Epithelial cell of prostate (primary cell): ENCODE results near the gene RNF144B.

ENCODE experiments used
- DNase-seq: peaks from one replicate; pipeline ENCODE4 v3.0.0-alpha.2; 2011; ENCODE audit warnings: low read depth, low spot score
- H3K27ac ChIP-seq: fragments of 450-650 bp; 2 replicates; pipeline ENCODE4 v1.5.1; 2017; ENCODE audit warnings: mild to moderate bottlenecking

RNF144B gene

DNA sequence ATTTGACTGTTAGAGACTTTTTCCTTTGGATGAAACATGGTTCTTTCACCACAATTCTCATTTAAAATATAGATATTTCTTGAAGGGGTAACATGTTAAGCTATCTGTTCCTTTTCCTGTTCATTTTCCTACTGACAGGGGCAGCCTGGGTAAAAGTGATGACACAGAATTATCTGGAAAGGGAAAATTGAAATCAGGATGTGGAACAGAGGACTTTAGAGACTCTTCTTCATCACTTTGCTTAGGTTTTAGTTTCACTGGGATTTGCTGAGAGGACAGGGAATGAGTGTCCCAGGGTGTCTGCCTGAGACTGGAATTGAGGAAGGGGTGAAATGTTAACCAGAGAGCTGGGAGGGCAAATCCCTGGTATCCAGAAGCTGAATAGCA is 116.0 kb downstream of the RNF144B start:
- H3K27ac ChIP-seq, result peak overlapping the region; percentile 61
- DNase-seq, result no peak

DNA sequence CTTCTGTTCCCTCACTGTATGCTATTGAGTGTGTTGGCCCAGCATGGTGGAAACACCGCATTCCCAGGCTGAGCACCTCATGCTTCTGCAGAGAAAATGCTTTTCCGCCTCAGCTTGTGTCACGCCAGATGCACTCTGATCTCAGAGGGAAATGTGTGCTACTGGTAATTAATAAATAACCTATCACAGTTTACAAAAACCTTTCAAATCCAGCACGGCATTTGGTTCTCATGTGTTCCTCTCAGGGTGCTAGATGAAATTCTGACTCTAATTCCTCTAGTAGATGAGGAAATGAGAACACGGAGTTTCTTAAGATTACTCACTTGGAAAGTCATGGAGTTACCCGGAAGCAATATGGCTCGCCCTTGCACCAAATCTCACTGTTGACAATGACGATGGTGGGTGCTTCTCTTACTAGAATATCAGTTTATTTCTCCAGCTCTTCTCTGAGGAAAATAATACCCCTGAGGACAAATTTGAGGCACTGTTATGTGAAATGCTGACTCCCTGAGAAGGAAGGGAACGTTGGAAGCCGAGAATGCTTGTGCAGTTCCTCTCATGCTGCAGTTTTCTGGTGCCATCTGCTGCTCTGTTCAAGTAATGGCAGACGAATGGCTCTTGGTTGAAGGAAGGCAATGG is 116.6 kb downstream of the RNF144B start:
- peak overlapping the region; percentile 61 for H3K27ac ChIP-seq
- no peak for DNase-seq

DNA sequence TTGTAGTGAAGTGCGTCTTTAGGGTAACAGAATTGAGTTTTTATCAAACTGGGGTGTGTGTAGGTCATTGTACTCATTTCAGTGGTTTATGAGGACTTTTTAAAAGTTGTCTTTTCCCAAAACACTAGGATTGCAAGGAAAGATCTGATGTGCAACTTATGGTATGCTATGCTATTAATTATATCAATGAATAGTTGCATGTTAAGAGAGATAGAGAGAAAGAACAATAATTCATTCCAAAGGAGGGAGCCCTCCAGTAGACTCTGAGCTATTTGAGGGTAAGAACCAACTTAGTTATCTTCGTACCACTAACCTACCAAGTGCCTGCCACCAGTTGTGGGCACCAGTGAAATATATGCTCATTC is 117.1 kb downstream of the RNF144B start:
- DNase-seq, result no peak
- peak overlapping the region; percentile 61 for H3K27ac ChIP-seq

DNA sequence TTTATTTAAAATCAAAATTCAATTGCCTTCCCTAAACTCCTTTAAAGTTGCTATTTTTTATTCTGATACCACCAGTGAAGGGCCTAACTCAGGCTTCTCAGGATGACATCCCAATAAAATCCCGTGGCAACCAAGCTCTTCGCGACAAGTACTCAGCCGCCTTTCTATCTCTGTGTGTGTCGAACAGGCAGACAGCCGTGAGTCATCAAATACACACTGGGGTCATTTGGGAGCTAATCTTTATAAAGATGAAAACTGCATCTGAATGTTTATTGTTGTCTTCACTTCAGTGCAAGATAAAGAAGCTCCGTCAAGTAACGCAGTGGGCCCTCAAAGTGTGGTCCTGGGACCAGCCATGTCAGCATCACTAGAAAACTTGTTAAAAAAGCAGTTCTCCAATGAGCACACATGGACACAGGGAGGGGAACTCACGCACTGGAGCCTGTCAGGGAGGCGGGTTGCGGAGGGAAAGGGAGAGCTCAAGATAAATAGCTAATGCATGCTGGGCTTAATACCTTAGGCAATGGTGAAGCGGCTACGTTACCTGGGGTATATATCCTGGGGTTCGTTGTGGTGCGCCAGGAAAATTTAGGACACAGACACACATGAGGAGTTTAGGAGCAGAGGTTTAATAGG is 119.3 kb downstream of the RNF144B start:
- H3K27ac ChIP-seq, result no peak overlapping the region
- DNase-seq, result no peak

DNA sequence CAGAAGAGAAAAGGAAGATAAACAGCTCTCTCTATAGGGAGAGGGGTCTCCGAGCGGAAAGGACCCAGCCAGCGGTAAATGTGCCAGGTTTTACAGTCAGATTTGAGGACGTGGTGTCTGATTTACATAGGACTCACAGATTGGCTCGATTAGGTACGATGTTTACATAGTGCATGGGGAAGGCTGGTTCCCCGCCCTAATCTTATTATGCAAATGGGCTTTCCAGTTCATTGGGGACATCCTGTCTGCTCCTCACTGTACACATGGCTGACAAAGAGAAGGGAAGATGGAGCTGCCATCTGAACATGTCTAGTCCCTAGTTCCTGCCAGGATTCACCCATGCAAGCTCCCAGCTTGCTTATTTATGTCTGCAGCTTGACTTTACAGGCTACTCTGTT is 119.9 kb downstream of the RNF144B start:
- no peak for DNase-seq
- no peak overlapping the region for H3K27ac ChIP-seq

DNA sequence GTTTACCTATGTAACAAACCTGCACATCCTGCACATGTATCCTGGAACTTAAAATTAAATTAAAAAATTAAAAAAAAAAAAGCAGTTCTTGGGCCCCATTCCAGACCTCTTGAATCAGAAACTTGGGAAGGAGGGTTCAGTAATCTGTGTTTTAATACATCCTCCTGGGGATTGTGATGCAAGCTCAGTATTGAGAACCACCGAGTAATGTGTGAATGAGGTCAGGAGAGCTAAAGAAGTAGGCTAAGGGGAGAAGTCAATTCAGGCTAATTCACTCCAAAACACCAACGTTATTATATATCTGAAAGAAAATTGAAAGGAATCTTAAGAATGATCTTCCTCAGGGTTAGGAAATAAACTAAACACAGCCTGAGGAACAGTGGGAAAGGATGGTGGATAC is 120.4 kb downstream of the RNF144B start:
- no peak for DNase-seq

DNA sequence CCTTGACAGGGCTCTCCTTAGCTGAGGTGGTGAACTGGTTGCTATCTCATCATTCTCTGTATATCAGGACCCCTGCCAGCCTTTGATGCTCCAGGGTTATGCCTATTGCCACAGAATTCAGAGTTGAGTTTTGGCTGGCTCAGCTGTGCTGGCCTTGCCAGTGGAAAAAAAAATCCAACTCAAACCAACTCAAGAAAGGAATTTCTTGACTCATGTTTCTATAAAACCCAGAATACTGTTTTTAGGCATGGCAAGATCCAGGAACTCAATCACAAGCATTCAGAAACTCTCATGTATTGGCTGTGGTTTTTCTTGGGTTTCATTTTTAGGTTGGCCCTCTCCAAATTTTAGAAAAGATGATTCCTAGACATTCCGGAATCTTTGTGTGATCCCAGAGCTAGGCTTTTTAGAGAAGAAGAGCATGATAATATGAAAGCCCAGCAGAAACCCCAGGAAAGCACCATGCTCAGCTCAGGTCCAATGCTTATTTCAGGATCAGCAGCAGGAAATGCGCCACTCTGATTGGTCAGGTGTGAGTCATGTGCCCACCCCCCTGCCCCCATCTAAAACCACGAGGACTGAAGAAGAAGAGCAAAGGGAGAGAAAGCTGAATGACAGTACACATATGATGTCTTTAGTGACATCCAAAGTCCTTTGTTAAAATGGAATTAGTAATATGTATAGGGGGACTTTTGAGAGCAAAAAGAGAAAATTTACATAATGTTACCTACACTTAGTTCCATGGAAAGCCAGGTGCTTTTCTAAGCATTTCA is 122.9 kb downstream of the RNF144B start:
- no peak for DNase-seq

More for the DNA sequence above, 120.4 kb downstream of the RNF144B start:
- H3K27ac ChIP-seq, result no peak overlapping the region

DNA sequence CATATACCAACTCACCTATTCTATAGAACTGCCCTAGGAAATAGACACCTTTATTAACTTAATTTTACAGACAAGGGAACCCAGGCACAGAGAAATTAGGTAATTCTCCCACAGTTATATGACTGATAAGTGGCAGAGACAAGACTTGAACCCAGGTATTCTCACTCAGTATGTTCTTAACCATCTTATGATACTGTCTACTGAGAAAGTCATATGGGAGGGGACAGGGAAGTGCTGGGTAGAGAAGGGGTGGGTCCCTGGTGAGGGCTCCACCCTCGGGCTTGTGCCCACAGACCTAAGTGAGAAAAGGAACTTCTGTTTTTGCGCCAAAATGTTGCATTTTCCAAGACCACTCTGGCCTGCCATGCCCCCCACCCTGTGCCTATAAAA is 123.5 kb downstream of the RNF144B start:
- DNase-seq, result no peak
- no peak overlapping the region for H3K27ac ChIP-seq

More for the DNA sequence above, 122.9 kb downstream of the RNF144B start:
- no peak overlapping the region for H3K27ac ChIP-seq

DNA sequence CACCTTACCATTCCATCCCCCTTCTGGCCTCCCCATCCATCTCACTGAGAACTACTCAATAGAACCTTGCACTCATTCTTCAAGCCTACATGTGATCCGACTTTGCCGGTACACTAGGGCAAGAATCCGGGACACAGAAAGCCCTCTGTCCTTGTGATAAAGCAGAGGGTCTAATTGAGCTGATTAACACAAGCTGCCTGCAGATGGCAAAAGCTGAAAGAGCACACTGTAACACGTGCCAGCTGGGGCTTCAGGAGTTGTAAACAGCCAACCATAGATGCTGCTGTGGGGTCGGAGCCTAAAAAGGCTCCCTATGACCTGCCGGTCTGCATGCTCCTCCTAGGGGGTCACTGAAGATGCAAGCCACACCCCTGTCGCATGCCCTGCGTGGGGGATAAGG is 124.1 kb downstream of the RNF144B start:
- no peak overlapping the region for H3K27ac ChIP-seq
- DNase-seq, result no peak

DNA sequence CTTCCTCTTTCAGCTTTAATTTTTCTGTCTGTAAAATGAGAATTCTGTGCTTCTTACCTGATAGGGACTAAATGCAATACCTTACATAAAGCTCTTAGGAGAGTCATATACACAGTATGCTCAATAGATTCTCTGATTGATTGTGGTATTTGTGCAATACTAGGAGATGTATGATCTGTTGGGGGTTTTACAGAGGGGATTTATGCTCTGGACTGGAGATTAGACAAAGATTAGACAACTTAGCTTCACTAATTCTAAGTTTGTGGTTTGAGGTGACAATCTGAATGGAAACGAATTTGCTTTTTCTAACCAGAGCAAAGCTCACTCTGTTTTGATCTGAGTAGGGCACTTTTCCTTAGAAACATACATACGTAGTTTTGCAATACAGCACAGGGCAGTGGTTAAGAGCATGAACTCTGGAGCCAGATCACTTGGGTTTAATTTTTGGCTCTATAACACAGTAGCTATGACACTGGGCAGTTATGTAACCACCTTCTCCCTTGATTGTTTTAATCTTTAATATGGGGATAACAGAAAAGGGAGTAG is 126.2 kb downstream of the RNF144B start:
- DNase-seq, result no peak
- H3K27ac ChIP-seq, result no peak overlapping the region

DNA sequence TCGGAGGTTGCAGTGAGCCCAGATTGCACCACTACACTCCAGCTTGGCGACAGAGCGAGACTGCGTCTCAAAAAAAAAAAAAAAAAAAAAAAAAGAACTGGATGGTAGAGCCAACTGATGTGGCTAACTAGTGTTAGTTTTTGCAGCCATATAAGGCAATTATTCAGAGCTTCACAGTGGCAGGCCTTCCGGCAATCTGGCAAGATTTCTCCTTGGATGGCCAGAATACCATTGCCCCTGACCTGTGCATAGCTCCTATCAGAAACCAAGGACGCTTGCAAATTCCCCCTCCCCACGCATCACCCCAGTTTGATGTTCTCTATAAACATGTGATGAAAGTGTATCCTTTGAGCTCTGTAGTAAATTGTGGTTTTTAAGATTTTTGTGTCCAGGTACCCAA is 127.0 kb downstream of the RNF144B start:
- no peak overlapping the region for H3K27ac ChIP-seq
- no peak for DNase-seq

DNA sequence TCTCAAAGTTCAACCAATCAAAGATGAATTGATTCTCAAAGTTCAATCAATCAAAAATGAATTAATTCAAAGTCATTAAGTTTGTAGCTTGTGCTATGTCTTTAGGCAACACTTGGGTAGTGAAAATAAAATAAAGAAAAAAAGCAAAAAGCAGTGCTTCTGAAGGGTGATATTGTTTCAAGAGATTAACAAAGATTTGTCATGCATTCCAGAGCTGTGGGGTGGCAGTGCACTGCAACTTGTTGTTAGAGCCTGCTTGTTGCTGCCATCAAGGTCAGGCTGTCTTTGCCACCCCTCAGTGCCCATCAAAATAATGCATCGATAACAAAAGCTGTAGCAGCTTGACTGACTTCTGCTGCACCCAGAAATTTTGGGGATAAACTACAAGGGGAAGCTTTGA is 128.6 kb downstream of the RNF144B start:
- no peak overlapping the region for H3K27ac ChIP-seq
- DNase-seq, result no peak
